Fibroblast of skin of right quadriceps (primary cell): ENCODE measurements around the gene NMNAT3.

Experiments used
- DNase-seq: peaks from one replicate; pipeline ENCODE4 v3.0.0-alpha.2; 2013

NMNAT3 gene

DNA sequence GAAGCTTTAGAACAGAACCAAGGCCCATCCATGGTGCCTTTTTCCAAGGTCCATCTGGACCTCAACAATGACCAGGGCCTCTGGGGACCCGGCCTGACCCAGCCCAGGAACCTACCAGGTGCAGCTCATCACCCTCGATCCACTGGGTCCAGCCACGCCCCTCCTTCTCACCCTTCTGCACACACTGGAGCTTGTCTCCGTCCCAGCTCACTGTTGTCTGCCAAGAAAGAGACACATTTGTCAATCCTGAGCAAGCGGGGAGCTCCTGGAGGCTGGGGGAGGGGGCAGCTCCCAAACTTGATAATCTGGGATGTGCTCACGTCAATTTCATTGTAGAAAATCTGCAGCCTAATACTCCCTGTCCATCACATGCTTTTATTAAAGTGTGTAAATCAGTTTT, 159.5 kb downstream of the NMNAT3 start:
- DNase-seq: no peak

DNA sequence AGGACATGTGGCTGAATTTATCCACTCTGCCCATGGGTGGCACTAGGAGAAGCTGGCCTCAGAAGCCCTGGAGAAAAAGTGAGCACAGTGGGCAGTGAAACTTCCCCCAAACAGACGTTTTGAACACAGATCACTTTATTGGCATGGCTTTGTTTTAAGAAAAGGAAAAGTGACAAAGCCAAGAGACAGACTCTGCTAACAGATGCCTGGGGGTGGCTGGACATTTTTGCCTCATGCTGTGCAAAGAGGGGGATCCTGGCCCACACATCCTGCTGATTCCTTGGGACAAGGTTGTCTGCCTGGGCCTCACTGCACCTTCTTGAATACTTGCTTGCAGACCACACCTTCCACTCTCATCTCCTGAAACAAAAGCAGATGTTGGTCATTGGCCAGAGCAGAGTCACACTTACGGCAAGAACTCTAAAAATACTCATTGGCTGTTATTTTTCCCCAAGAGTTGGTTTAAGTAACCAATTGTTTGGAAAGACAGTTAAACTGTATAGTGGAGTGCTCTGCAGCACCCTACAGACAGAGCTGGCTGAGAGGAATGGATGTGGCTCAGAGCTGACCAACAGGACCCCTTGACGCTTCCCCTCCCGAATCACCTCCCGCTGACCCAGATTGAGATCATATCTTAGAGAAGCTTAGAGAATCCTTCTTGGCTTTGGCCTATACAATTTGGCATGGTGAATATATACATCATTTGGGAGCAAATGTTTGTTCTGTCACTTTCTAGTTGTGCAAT, 160.3 kb downstream of the NMNAT3 start:
- no peak for DNase-seq

DNA sequence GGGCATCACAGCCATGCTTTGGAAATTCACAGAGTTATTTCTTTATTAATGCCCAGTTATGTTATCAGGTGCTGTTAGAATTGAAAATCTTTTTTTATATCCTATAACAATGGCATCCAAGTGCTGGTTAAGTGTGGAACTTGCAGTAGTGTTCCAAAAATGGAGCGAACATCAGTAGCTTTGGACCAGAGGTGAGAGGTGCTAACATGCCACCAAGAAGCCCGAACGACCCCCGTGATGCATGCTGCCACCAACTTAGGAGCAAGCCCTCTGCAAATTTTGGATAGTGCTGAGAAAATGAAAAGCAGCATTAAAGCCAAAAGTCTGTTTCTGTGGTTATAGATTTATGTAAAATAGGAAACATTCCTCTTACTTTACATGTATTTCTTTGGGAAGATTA, 163.0 kb downstream of the NMNAT3 start:
- DNase-seq: no peak
